Left forelimb (tissue), 1 donor: ENCODE measurements around the gene CRYBG3.

Source experiments
- DNase-seq: peaks from one replicate; pipeline ENCODE4 v3.0.0-alpha.2; 2018; ENCODE audit warnings: low spot score

Gene CRYBG3

GRCh38 chr3:97971679-97972567 lies 150.1 kb downstream of the CRYBG3 start, which contains the start of gene RIOX2:
Gene RIOX2, minus strand, starts transcription at chr3:97972431. Its CDS starts 4,838 bp downstream, at chr3:97967593.
- DNase-seq = peak; percentile 82

- no peak for DNase-seq
These were observed 151.2 kb downstream of the CRYBG3 start for GRCh38 chr3:97972976-97973375.

DNA sequence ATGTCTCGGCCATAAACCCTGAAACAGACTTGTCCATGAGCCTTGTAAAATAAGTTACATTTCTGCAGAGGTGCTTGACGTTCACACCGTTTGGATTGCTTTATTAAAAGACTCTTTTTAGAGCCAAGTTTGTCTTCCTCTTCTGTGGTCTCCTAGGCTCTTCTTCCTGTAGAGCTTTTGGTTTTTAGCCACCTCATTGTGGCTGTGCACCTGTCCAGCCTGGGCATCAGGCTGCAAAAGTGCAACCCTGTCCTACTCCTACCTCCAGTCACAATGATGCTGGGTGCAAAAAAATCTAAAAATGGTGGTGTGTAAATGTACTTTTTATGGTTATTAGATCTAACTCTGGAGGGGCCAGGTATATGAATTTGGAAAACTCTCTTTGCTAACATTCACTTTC lies 153.2 kb downstream of the CRYBG3 start:
- no peak for DNase-seq

DNA sequence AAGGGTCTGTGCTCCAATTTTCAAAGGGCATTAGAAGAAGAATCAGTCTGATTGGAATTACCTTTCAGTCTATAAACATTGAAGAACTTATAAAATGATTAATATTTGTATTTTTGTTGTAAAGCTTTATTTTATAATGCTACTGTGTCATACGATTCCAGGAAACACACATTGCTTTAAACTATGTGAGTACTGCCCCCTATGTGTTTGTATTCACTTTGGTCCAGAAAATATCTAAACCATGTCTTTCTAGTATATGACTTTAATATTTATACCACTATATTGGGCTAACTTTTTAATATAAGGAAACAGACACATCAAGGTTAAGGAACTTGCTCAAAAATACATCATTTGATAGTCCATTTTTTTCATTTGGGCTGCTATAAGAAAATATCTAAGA lies 153.7 kb downstream of the CRYBG3 start:
- DNase-seq = no peak

DNA sequence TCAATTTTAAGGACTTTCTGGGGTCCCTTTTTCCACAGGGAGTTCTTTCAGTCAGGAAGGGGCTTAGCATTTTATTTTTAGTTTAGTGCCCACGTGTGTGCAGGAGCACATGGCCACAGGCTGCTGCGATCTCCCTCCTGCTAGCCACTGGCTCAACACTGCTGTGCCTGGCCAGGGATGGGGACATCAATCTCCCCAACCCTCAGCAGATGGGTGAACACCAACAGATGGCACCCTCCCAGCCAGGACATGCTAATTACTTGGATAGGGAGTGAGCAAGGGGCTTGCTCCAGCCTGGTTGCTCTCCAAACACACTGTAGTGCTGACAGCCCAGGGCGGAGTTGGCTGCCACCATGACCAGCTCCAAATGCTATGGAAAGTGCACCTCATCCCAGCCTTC lies 157.8 kb downstream of the CRYBG3 start:
- DNase-seq = no peak

DNA sequence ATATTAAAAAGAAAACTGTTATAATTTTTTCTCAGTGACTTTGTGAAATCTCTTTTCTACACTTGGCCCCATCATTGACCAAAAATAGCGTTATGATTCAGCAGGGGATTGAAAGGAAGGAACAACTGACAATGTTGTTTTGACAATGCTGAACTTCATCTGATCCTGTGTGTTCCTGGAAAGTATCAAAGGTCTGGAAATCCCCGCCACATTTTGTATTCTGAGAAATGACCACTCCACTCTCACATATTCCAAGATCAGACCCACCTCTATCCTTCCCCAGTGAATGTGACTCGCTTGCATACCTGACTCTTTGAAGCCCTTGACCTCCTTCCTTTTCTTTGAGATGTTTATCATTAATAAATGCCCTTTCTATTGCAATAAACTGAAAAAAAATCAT lies 160.1 kb downstream of the CRYBG3 start:
- DNase-seq = no peak

GRCh38 chr3:97983933-97984491 lies 162.2 kb downstream of the CRYBG3 start:
- no peak for DNase-seq

DNA sequence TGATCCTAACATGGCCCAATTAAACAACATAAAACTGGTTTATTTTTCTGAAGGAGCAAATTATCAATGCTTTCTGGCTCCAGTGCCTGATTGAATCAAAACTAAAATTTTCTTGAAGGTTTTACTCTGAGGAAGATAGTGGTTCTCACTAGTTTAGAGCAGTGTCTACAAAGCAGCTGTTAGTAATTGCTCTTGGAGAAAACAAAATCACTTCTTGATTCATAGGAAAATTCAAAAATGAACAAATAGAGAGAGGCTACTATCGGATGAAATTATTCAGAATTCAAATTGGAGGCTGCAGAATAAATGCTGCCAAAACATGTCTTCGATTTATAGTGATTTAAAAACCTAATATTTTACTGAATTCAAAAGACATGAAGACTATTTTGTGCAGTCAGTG lies 165.5 kb downstream of the CRYBG3 start:
- no peak for DNase-seq

DNA sequence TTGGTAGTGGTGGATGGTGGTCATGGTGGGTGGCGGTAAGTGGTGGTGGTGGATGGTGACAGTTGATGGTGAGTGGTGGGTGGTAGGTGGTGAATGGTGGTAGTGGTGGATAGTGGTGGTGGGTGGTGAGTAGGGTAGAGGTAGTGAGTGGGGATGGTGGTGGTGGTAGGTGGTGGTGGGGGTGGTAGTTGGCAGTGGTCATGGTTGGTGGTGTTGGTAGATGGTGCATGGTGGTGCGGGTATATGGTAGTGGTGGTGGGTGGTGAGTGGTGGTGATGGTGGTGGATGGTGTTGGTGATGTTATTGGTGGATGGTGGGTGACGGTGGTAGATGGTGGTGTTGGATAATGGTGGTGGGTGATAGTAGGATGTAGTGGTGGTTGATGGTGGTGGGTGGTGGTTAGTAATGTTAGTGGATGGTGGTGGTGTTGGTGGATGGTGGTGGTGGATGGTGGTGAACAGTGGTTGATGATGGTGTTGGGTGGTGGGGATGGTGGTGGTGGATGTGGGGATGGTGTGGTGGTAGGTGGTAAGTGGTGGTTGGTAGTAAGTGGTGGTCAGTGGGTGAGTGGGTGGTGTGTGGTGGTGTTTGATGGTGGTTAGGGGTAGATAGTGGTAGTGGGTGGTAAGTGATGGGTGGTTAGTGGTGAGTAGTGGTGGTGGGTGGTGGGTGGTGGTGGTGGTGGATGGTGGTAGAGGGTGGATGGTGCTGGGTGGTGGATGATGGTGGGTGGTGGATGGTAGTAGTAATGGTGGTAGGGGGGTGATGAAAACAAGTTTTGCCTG lies 167.2 kb downstream of the CRYBG3 start:
- DNase-seq = no peak

GRCh38 chr3:97990624-97991292 lies 168.9 kb downstream of the CRYBG3 start:
- DNase-seq = no peak

DNA sequence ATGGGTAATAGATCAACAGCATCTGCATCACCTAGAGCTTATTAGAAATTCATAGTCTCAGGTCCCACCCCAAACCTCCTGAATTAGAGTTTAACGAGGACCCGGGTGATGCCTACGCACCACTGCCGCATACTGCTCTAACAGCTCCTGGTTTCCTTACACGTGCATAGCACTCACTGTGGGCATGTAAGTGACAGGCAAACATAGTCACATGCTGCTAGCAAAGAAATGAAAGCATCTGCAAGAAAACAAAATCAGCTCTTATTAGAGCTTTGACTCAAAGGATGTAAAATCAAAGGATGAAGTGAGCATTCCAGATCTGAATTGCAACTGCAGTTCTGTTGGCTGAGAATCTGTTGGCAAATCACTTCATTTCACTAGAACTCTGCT lies 169.5 kb downstream of the CRYBG3 start:
- no peak for DNase-seq

- DNase-seq = no peak
These were observed 170.8 kb downstream of the CRYBG3 start for GRCh38 chr3:97992547-97993173.

DNA sequence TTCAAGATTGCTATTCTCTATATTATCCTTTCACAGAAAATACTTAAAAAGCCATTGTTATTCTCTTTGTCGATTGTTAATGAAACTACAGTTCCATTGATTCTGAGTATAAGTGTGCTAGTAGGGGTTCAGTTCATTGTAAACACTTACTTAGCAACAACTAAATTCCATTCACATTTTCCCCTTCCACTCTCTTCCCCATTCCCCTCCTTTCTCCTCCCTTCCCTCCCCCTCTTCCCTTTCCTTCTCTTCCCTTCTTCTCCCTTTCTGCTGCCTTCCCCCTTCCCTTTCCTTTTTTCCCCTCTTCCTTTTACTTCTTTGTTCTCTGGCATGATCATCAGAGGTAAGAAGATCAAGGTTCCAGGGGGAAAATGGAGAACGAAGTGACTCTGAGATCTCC lies 171.7 kb downstream of the CRYBG3 start:
- no peak for DNase-seq

DNA sequence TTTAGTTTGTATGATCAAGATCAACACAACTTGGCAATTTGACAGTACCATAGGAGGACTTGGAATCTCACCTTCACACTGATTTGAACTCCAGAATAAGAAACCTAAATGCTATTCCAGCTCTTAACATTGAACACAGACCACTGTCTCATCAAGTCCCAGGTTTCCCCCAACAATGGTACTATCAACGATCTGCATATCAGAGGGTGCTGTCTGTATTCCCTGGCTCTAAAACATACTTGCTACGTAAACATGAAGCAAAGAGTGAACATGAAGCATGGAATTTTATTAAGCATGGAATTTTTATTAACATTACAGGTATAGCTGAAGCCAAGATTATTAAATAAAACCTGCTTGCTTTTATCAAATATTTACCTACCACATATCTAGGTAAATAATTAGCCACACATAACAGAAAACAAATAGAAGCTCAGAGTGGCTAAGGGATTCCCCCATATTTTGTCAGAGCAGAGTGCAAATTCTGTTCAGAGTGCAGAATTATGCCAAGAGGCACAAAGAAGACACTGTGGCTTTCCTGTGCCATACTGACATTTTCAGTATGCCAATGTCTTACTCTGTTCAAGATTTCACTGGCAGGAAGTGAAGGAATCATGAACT lies 172.6 kb downstream of the CRYBG3 start:
- DNase-seq = no peak
